Measurements from ENCODE around the gene ACAA1.
A peak's percentile ranks its signal among the peaks of the same experiment; 100 is the strongest.

- peak; percentile 29; the same call in 1 of the 2 replicates for TF ChIP-seq CTCF (CRISPR knock-in tag; IDR thresholded peaks at IDR 0.05)
- TF ChIP-seq ZNF292 (CRISPR knock-in tag; IDR thresholded peaks at IDR 0.05; ENCODE audit: borderline replicate concordance, low read depth) = 0 out of 2 replicates have a peak, but pooled peaks have one; percentile 58
- TF ChIP-seq IRF9 (CRISPR knock-in tag; IDR thresholded peaks at IDR 0.05; ENCODE audit: borderline replicate concordance) = no peak; the same call in 1 of the 2 replicates
- no peak for TF ChIP-seq ZNF274 (CRISPR knock-in tag; IDR thresholded peaks at IDR 0.05)
- TF ChIP-seq FOXM1 (CRISPR knock-in tag; IDR thresholded peaks at IDR 0.05) = no peak
- TF ChIP-seq NFYB (CRISPR knock-in tag; IDR thresholded peaks at IDR 0.05) = no peak
- no peak for TF ChIP-seq ETV6 (CRISPR knock-in tag; conservative IDR thresholded peaks at IDR 0.05)
- no peak for TF ChIP-seq HCFC1 (IDR thresholded peaks at IDR 0.05; ENCODE audit: low read depth, low read length)
- TF ChIP-seq ZNF784 (CRISPR knock-in tag; IDR thresholded peaks at IDR 0.05; ENCODE audit: borderline replicate concordance) = no peak
- TF ChIP-seq WIZ (CRISPR knock-in tag; IDR thresholded peaks at IDR 0.05) = no peak
- no peak; the same call in 1 of the 2 replicates for TF ChIP-seq HBP1 (CRISPR knock-in tag; IDR thresholded peaks at IDR 0.05; ENCODE audit: low read depth)
- no peak for TF ChIP-seq ZFX (CRISPR knock-in tag; IDR thresholded peaks at IDR 0.05; ENCODE audit: low read depth)
- TF ChIP-seq RBM22 (optimal IDR thresholded peaks at IDR 0.05; ENCODE audit: low read length) = no peak
- TF ChIP-seq REST (IDR thresholded peaks at IDR 0.05; ENCODE audit: borderline replicate concordance in 1 of 2, low read depth in 1 of 2, low read length in 2 of 2) = no peak
These were observed 27.7 kb upstream of the ACAA1 start for GRCh38 chr3:38164643-38164951.
